AG04449 (cell line): ENCODE data around the gene B4GALT6.
"Not testable (repeated sequence)": the region's sequence is repeated elsewhere in the genome, so short reads cannot be mapped to it uniquely, and the experiment has no call there.

Experiments
- CTCF ChIA-PET: fragments of 350-600 bp; formaldehyde crosslinking; extraction: SDS; loops from one replicate; lab custom pipeline; 2021; ENCODE audit warnings: antibody characterized with exemption; lab: Yijun Ruan, JAX
- POLR2A ChIA-PET: fragments of 400-600, 350-600 bp; formaldehyde crosslinking; extraction: SDS; loops from one replicate; lab custom pipeline; 2020; ENCODE audit warnings: antibody characterized with exemption, inconsistent platforms; lab: Yijun Ruan, JAX
- DNase-seq: peaks from one replicate; pipeline ENCODE4 v3.0.0-alpha.2; 2010; ENCODE audit warnings: low read depth, low spot score
- H3K4me3 ChIP-seq: 2 replicates; pipeline ENCODE4 v1.5.1; 2011; ENCODE audit warnings: low read depth, mild to moderate bottlenecking, control low read depth, low read length
- CTCF ChIP-seq: IDR thresholded peaks from one replicate; pipeline ENCODE4 v1.5.1; 2011; ENCODE audit warnings: mild to moderate bottlenecking, moderate library complexity, low read length, control low read depth, inconsistent platforms; ENCODE audit not compliant: insufficient read depth; ENCODE audit errors: missing control alignments

The B4GALT6 gene

GRCh38 chr18:31684279-31685096 is at the start of gene B4GALT6:
B4GALT6 (minus strand) TSS chr18:31684581; CDS start chr18:31684426, 155 bp downstream.
- ChIA-PET POLR2A (no interaction called here), CTCF (no interaction called here)
- TF ChIP-seq CTCF = no peak
- H3K4me3 ChIP-seq = peak within 1 kb of the TSS; percentile 54
- DNase-seq = no peak

- no peak for DNase-seq
- no peak overlapping the region for H3K4me3 ChIP-seq
- CTCF ChIA-PET = no interaction called here
- POLR2A ChIA-PET = interaction anchor here (0.5 kb wide), 1 partner anchor 258 kb away, joined by 3 read pairs; no protein-coding TSS in a partner anchor
- TF ChIP-seq CTCF = no peak
These were observed 47.2 kb upstream of the B4GALT6 start for GRCh38 chr18:31731628-31732027.

GRCh38 chr18:31729196-31729595 is 44.8 kb upstream of the B4GALT6 start:
- POLR2A ChIA-PET, DNase-seq, CTCF ChIA-PET, H3K4me3 ChIP-seq: not testable (repeated sequence)

GRCh38 chr18:31723990-31724711 is 39.8 kb upstream of the B4GALT6 start:
- DNase-seq = no peak
- TF ChIP-seq CTCF = no peak
- ChIA-PET CTCF (interaction anchor here (1.4 to 3.0 kb wide), 5 partner anchors 18 to 169 kb away, joined by 4 to 21 read pairs (median 7); no protein-coding TSS in a partner anchor), POLR2A (no interaction called here)
- H3K4me3 ChIP-seq = no peak overlapping the region

- TF ChIP-seq CTCF = no peak
- ChIA-PET POLR2A (no interaction called here), CTCF (interaction anchor here (1.8 to 3.0 kb wide), 4 partner anchors 18 to 169 kb away, joined by 4 to 21 read pairs (median 8); no protein-coding TSS in a partner anchor)
- no peak for DNase-seq
- no peak overlapping the region for H3K4me3 ChIP-seq
These were observed 39.2 kb upstream of the B4GALT6 start for GRCh38 chr18:31723639-31723989.

GRCh38 chr18:31722369-31722957 is 38.1 kb upstream of the B4GALT6 start:
- CTCF ChIA-PET = interaction anchor here (0.6 to 3.0 kb wide), 16 partner anchors 8 to 382 kb away, joined by 3 to 21 read pairs (median 4); no protein-coding TSS in a partner anchor
- peak; percentile 86 for TF ChIP-seq CTCF
- POLR2A ChIA-PET = no interaction called here

More at GRCh38 chr18:31722369-31722957, 38.1 kb upstream of the B4GALT6 start:
- no peak overlapping the region for H3K4me3 ChIP-seq
- no peak for DNase-seq
